GM12865 (cell line): Measurements from ENCODE around the gene CTSD.
"Not testable (repeated sequence)": the region's sequence is repeated elsewhere in the genome, so short reads cannot be mapped to it uniquely, and the experiment has no call there.

Experiments used
- DNase-seq: peaks from one replicate; pipeline ENCODE4 v3.0.0; 2010; ENCODE audit warnings: low read depth
- H3K4me3 ChIP-seq: 2 replicates; pipeline ENCODE4 v1.5.1; 2011; ENCODE audit warnings: mild to moderate bottlenecking, low read depth, low read length, control low read depth
- CTCF ChIP-seq: IDR thresholded peaks from 2 replicates; pipeline ENCODE4 v1.5.1; 2011; ENCODE audit warnings: low read length, control low read depth, low read depth, inconsistent platforms; ENCODE audit not compliant: insufficient read depth; ENCODE audit errors: missing control alignments

Gene CTSD

DNA sequence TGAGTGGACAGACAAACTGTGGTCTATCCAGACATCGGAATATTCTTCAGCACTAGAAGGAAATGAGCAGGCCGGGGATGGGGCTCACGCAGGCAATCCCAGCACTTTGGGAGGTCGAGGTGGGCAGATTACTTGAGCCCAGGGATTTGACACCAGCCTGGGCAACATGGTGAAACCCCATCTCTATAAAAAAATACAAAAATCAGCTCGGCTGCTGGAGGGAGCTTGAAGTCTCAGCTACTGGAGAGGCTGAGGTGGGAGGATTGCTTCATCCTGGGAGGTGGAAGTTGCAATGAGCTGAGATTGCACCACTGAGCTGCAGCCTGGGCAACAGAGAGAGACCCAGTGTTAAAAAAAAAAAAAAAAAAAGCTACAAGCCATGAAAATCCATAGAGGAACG lies 8.0 kb upstream of the CTSD start:
- no peak overlapping the region for H3K4me3 ChIP-seq
- no peak for DNase-seq
- TF ChIP-seq CTCF: no peak

- DNase-seq: no peak
Observed at GRCh38 chr11:1771273-1771672, 7.5 kb upstream of the CTSD start.

DNA sequence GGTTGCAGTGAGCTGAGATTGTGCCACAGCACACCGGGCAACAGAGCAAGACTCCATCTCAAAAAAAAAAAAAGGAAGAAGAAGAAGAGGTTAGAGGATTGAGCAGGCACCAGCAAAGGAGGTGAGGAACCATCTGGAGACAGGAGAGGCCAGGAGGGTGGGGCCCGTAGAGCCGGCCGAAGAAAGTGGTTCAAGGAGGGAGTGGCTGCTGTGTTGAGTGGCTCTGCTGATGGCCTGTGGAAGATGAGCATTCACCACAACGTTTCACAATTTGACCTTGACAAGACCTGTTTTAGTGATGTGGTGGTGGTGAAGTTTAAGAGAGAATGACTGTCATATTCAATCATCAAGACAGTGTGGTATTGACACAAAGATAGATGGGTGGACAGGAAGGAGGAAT lies 6.8 kb upstream of the CTSD start:
- DNase-seq: no peak
- no peak overlapping the region for H3K4me3 ChIP-seq
- TF ChIP-seq CTCF: no peak

More at GRCh38 chr11:1771273-1771672, 7.5 kb upstream of the CTSD start:
- no peak overlapping the region for H3K4me3 ChIP-seq
- TF ChIP-seq CTCF: no peak

GRCh38 chr11:1770061-1770460 lies 6.3 kb upstream of the CTSD start:
- no peak for TF ChIP-seq CTCF
- H3K4me3 ChIP-seq: no peak overlapping the region
- DNase-seq: no peak

DNA sequence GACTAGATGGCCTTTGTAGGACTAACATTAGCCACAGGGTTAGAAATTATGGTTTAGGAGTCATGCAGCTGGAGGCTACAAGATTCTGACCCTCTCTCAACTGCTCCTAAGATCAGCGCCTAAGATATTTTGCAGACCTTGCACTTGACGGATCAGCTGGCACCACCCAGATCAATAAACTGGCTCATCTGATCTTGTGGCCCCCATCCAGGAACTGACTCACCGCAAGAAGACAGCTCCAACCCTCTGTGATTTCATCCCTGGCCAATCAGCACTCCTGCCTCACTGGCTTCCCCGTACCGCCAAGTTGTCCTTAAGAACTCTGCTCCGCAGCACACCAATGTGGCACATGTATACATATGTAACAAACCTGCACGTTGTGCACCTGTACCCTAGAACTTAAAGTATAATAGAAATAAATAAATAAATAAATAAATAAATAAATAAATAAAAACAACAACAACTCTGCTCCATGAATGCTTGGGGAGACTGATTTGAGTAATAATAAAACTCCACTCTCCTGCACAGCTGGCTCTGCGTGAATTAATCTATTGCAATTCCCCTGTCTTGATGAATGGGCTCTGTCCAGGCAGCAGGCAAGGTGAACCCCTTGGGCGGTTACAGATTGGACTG lies 5.7 kb upstream of the CTSD start:
- not testable (repeated sequence) for H3K4me3 ChIP-seq, DNase-seq

DNA sequence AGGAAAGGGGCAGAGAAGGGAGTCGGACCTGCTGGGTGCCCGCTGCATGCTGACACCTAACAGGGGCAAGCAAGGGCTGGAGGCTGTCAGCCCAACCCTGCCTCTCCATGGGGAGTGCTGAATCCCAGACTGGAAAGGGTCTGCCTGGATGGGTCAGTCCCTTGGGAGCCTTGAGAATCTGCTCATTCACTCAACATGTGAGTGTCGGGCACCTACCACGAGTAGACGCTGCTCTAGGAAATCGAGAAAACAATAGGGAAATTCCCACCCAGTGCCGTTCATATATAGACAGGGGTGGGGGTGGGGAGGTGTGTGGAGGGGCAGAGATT lies 4.4 kb upstream of the CTSD start:
- no peak for TF ChIP-seq CTCF
- H3K4me3 ChIP-seq: no peak overlapping the region
- DNase-seq: no peak

DNA sequence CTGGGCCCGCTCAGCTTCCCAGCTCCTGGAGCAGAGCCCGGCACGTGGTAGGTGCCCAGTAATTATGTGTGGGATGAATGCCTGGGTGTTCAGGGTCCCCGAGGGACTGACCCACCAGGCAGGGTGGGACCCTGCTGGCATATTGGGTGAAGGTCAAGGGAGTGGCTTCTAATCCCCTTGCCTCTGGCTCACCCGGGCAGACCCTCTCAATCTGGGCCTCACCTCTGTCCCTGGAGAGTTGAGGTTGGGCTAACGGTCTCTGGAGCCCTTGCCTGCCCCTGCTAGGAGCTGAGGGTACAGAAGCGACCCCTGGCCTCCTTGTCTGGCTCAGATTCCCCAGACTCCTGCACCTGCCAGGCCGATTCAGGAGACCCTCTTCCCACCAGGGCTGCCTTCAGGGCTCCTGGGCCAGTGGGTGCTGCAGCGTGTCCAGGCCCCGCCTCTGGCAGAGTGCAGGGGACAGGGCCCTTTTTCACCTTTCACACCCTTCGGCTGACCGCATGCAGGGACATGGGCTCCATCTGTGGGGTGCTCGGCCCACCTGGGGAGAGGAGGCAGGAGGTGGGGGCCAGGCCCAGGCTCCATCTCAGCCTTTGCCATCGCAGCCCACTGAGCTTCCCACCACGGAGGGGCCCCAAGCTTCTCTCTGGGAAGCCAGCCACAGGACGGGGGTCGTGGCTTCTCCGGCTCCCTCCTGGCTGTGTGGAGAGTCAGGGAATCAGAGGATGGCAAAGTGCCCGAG lies 3.8 kb upstream of the CTSD start:
- no peak for TF ChIP-seq CTCF
- H3K4me3 ChIP-seq: no peak overlapping the region
- no peak for DNase-seq
